GM23338 (cell line): ENCODE measurements around the gene IARS2.

Source experiments
- CREB1 ChIP-seq: fragments of 250-450 bp; sonication (Bioruptor Pico); IDR thresholded peaks from 2 replicates; pipeline ENCODE4 v1.5.0; 2020; ENCODE audit warnings: low read depth, mild to moderate bottlenecking, moderate library complexity
- EZH2 ChIP-seq: fragments of 200-600 bp; sonication (generic); IDR thresholded peaks from one replicate; pipeline ENCODE4 v1.8.0; 2017; ENCODE audit warnings: antibody characterized with exemption, mild to moderate bottlenecking, low read depth; ENCODE audit not compliant: unreplicated experiment
- EZH2phosphoT487 ChIP-seq: fragments of 200-600 bp; sonication (generic); IDR thresholded peaks from one replicate; pipeline ENCODE4 v1.8.1; 2018; ENCODE audit warnings: antibody characterized with exemption; ENCODE audit not compliant: unreplicated experiment
- JUNB ChIP-seq: IDR thresholded peaks from one replicate; pipeline ENCODE4 v1.6.1; 2016; ENCODE audit warnings: antibody characterized with exemption; ENCODE audit not compliant: unreplicated experiment
- POLR2AphosphoS5 ChIP-seq: IDR thresholded peaks from 2 replicates; pipeline ENCODE4 v1.6.1; 2016; ENCODE audit warnings: antibody characterized with exemption, low read depth
- TF ChIP-seq, protein P1 (sequence below), 2 experiments: fragments of 200-600 bp in 1 of 2; sonication (generic) in 1 of 2; conservative IDR thresholded peaks; 2 replicates each; pipeline versions ENCODE4 v1.5.1 to v1.6.1; 2016 to 2017; ENCODE audit warnings: antibody characterized with exemption in 2 of 2, low read depth in 2 of 2, mild to moderate bottlenecking in 2 of 2, moderate library complexity in 1 of 2
- TF ChIP-seq, protein P2 (sequence below): fragments of 250-450 bp; sonication (Bioruptor Pico); IDR thresholded peaks from 2 replicates; pipeline ENCODE4 v1.5.0; 2020; ENCODE audit warnings: mild to moderate bottlenecking, moderate library complexity
- TF ChIP-seq, protein P3 (sequence below): IDR thresholded peaks from one replicate; pipeline ENCODE4 v1.6.1; 2018; ENCODE audit warnings: antibody characterized with exemption; ENCODE audit not compliant: unreplicated experiment

GRCh38 chr1:220182111-220182510, 88.2 kb downstream of the IARS2 start:
- TF ChIP-seq EZH2phosphoT487 (no peak), POLR2AphosphoS5 (no peak), EZH2 (no peak), JUNB (no peak), CREB1 (CRISPR knock-in tag) (no peak)
- TF ChIP-seq, protein P1, sequence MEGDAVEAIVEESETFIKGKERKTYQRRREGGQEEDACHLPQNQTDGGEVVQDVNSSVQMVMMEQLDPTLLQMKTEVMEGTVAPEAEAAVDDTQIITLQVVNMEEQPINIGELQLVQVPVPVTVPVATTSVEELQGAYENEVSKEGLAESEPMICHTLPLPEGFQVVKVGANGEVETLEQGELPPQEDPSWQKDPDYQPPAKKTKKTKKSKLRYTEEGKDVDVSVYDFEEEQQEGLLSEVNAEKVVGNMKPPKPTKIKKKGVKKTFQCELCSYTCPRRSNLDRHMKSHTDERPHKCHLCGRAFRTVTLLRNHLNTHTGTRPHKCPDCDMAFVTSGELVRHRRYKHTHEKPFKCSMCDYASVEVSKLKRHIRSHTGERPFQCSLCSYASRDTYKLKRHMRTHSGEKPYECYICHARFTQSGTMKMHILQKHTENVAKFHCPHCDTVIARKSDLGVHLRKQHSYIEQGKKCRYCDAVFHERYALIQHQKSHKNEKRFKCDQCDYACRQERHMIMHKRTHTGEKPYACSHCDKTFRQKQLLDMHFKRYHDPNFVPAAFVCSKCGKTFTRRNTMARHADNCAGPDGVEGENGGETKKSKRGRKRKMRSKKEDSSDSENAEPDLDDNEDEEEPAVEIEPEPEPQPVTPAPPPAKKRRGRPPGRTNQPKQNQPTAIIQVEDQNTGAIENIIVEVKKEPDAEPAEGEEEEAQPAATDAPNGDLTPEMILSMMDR (conservative IDR thresholded peaks at IDR 0.05; ENCODE audit: low read depth in 2 of 2), result no peak
- TF ChIP-seq, protein P2, sequence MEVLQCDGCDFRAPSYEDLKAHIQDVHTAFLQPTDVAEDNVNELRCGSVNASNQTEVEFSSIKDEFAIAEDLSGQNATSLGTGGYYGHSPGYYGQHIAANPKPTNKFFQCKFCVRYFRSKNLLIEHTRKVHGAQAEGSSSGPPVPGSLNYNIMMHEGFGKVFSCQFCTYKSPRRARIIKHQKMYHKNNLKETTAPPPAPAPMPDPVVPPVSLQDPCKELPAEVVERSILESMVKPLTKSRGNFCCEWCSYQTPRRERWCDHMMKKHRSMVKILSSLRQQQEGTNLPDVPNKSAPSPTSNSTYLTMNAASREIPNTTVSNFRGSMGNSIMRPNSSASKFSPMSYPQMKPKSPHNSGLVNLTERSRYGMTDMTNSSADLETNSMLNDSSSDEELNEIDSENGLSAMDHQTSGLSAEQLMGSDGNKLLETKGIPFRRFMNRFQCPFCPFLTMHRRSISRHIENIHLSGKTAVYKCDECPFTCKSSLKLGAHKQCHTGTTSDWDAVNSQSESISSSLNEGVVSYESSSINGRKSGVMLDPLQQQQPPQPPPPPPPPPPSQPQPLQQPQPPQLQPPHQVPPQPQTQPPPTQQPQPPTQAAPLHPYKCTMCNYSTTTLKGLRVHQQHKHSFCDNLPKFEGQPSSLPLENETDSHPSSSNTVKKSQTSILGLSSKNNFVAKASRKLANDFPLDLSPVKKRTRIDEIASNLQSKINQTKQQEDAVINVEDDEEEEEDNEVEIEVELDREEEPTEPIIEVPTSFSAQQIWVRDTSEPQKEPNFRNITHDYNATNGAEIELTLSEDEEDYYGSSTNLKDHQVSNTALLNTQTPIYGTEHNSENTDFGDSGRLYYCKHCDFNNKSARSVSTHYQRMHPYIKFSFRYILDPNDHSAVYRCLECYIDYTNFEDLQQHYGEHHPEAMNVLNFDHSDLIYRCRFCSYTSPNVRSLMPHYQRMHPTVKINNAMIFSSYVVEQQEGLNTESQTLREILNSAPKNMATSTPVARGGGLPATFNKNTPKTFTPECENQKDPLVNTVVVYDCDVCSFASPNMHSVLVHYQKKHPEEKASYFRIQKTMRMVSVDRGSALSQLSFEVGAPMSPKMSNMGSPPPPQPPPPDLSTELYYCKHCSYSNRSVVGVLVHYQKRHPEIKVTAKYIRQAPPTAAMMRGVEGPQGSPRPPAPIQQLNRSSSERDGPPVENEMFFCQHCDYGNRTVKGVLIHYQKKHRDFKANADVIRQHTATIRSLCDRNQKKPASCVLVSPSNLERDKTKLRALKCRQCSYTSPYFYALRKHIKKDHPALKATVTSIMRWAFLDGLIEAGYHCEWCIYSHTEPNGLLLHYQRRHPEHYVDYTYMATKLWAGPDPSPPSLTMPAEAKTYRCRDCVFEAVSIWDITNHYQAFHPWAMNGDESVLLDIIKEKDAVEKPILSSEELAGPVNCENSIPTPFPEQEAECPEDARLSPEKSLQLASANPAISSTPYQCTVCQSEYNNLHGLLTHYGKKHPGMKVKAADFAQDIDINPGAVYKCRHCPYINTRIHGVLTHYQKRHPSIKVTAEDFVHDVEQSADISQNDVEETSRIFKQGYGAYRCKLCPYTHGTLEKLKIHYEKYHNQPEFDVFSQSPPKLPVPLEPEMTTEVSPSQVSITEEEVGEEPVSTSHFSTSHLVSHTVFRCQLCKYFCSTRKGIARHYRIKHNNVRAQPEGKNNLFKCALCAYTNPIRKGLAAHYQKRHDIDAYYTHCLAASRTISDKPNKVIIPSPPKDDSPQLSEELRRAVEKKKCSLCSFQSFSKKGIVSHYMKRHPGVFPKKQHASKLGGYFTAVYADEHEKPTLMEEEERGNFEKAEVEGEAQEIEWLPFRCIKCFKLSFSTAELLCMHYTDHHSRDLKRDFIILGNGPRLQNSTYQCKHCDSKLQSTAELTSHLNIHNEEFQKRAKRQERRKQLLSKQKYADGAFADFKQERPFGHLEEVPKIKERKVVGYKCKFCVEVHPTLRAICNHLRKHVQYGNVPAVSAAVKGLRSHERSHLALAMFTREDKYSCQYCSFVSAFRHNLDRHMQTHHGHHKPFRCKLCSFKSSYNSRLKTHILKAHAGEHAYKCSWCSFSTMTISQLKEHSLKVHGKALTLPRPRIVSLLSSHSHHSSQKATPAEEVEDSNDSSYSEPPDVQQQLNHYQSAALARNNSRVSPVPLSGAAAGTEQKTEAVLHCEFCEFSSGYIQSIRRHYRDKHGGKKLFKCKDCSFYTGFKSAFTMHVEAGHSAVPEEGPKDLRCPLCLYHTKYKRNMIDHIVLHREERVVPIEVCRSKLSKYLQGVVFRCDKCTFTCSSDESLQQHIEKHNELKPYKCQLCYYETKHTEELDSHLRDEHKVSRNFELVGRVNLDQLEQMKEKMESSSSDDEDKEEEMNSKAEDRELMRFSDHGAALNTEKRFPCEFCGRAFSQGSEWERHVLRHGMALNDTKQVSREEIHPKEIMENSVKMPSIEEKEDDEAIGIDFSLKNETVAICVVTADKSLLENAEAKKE (CRISPR knock-in tag), result no peak
- TF ChIP-seq, protein P3, sequence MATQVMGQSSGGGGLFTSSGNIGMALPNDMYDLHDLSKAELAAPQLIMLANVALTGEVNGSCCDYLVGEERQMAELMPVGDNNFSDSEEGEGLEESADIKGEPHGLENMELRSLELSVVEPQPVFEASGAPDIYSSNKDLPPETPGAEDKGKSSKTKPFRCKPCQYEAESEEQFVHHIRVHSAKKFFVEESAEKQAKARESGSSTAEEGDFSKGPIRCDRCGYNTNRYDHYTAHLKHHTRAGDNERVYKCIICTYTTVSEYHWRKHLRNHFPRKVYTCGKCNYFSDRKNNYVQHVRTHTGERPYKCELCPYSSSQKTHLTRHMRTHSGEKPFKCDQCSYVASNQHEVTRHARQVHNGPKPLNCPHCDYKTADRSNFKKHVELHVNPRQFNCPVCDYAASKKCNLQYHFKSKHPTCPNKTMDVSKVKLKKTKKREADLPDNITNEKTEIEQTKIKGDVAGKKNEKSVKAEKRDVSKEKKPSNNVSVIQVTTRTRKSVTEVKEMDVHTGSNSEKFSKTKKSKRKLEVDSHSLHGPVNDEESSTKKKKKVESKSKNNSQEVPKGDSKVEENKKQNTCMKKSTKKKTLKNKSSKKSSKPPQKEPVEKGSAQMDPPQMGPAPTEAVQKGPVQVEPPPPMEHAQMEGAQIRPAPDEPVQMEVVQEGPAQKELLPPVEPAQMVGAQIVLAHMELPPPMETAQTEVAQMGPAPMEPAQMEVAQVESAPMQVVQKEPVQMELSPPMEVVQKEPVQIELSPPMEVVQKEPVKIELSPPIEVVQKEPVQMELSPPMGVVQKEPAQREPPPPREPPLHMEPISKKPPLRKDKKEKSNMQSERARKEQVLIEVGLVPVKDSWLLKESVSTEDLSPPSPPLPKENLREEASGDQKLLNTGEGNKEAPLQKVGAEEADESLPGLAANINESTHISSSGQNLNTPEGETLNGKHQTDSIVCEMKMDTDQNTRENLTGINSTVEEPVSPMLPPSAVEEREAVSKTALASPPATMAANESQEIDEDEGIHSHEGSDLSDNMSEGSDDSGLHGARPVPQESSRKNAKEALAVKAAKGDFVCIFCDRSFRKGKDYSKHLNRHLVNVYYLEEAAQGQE, result no peak
